ENCODE measurements around the gene RLBP1. TPM values are rescaled to one million over a fixed set of nuclear protein-coding genes. Genes with fewer than 3 reads are reported as not detected.

Gene RLBP1
- total RNA-seq, 1 donor from 2014 or later: not detected

GRCh38 chr15:89174476-89174875 is 46.9 kb downstream of the RLBP1 start:
- Mint-ChIP-seq H3K9me3 (ENCODE audit: low read depth) (no peaks in the 10 kb centered on the region), H3K36me3 (ENCODE audit: low read depth) (peaks cover 8% of the 10 kb centered on the region), H3K27ac (ENCODE audit: unreplicated experiment) (no peak overlapping the region), H3K4me3 (ENCODE audit: unreplicated experiment) (no peak overlapping the region), H3K4me1 (ENCODE audit: low read depth) (peaks cover 21% of the 10 kb centered on the region), H3K27me3 (ENCODE audit: low read depth) (no peaks in the 10 kb centered on the region)
- TF ChIP-seq CTCF (IDR thresholded peaks at IDR 0.05): no peak
- no peak for DNase-seq (ENCODE audit: low spot score)

GRCh38 chr15:89172921-89173320 is 48.5 kb downstream of the RLBP1 start:
- no peak for DNase-seq (ENCODE audit: low spot score)

GRCh38 chr15:89171136-89172072 is 50.0 kb downstream of the RLBP1 start:
- H3K27me3 Mint-ChIP-seq (ENCODE audit: low read depth): no peaks in the 10 kb centered on the region
- H3K36me3 Mint-ChIP-seq (ENCODE audit: low read depth): peaks cover 3% of the 10 kb centered on the region
- H3K4me1 Mint-ChIP-seq (ENCODE audit: low read depth): peaks cover 26% of the 10 kb centered on the region
- no peak overlapping the region for H3K4me3 Mint-ChIP-seq (ENCODE audit: unreplicated experiment)
- no peak for DNase-seq (ENCODE audit: low spot score)
- no peaks in the 10 kb centered on the region for H3K9me3 Mint-ChIP-seq (ENCODE audit: low read depth)
- no peak overlapping the region for H3K27ac Mint-ChIP-seq (ENCODE audit: unreplicated experiment)
- TF ChIP-seq CTCF (IDR thresholded peaks at IDR 0.05): peak; percentile 82

More at GRCh38 chr15:89172921-89173320, 48.5 kb downstream of the RLBP1 start:
- H3K4me1 Mint-ChIP-seq (ENCODE audit: low read depth): peaks cover 23% of the 10 kb centered on the region
- peaks cover 8% of the 10 kb centered on the region for H3K36me3 Mint-ChIP-seq (ENCODE audit: low read depth)
- TF ChIP-seq CTCF (IDR thresholded peaks at IDR 0.05): no peak
- no peaks in the 10 kb centered on the region for H3K9me3 Mint-ChIP-seq (ENCODE audit: low read depth)
- no peak overlapping the region for H3K4me3 Mint-ChIP-seq (ENCODE audit: unreplicated experiment)
- H3K27me3 Mint-ChIP-seq (ENCODE audit: low read depth): no peaks in the 10 kb centered on the region
- H3K27ac Mint-ChIP-seq (ENCODE audit: unreplicated experiment): no peak overlapping the region

GRCh38 chr15:89170364-89170763 is 51.0 kb downstream of the RLBP1 start:
- no peak for DNase-seq (ENCODE audit: low spot score)
- Mint-ChIP-seq H3K27ac (ENCODE audit: unreplicated experiment) (no peak overlapping the region), H3K27me3 (ENCODE audit: low read depth) (no peaks in the 10 kb centered on the region), H3K4me1 (ENCODE audit: low read depth) (peaks cover 37% of the 10 kb centered on the region), H3K4me3 (ENCODE audit: unreplicated experiment) (no peak overlapping the region), H3K36me3 (ENCODE audit: low read depth) (no peaks in the 10 kb centered on the region), H3K9me3 (ENCODE audit: low read depth) (no peaks in the 10 kb centered on the region)
- no peak for TF ChIP-seq CTCF (IDR thresholded peaks at IDR 0.05)

- Mint-ChIP-seq H3K9me3 (ENCODE audit: low read depth) (no peaks in the 10 kb centered on the region), H3K27ac (ENCODE audit: unreplicated experiment) (peak overlapping the region; percentile 88), H3K36me3 (ENCODE audit: low read depth) (no peaks in the 10 kb centered on the region), H3K4me3 (ENCODE audit: unreplicated experiment) (no peak overlapping the region), H3K27me3 (ENCODE audit: low read depth) (no peaks in the 10 kb centered on the region), H3K4me1 (ENCODE audit: low read depth) (peaks cover 36% of the 10 kb centered on the region)
- TF ChIP-seq CTCF (IDR thresholded peaks at IDR 0.05): no peak
- no peak for DNase-seq (ENCODE audit: low spot score)
Observed at GRCh38 chr15:89168316-89168833, 53.0 kb downstream of the RLBP1 start.
